IMR-90 (cell line): ENCODE measurements around the gene CPN1.

Experiments used
- CEBPB ChIP-seq: IDR thresholded peaks from 2 replicates; pipeline ENCODE4 v1.6.1; 2012; ENCODE audit warnings: low read depth, low read length, improper control_type of control experiment
- RCOR1 ChIP-seq: IDR thresholded peaks from 2 replicates; pipeline ENCODE4 v1.6.1; 2012; ENCODE audit warnings: mild to moderate bottlenecking, low read length, improper control_type of control experiment; ENCODE audit not compliant: insufficient replicate concordance
- TF ChIP-seq, protein P1 (sequence below): conservative IDR thresholded peaks from 2 replicates; pipeline ENCODE4 v1.5.1; 2012; ENCODE audit warnings: mild to moderate bottlenecking, low read depth, low read length, improper control_type of control experiment

- TF ChIP-seq, protein P1, sequence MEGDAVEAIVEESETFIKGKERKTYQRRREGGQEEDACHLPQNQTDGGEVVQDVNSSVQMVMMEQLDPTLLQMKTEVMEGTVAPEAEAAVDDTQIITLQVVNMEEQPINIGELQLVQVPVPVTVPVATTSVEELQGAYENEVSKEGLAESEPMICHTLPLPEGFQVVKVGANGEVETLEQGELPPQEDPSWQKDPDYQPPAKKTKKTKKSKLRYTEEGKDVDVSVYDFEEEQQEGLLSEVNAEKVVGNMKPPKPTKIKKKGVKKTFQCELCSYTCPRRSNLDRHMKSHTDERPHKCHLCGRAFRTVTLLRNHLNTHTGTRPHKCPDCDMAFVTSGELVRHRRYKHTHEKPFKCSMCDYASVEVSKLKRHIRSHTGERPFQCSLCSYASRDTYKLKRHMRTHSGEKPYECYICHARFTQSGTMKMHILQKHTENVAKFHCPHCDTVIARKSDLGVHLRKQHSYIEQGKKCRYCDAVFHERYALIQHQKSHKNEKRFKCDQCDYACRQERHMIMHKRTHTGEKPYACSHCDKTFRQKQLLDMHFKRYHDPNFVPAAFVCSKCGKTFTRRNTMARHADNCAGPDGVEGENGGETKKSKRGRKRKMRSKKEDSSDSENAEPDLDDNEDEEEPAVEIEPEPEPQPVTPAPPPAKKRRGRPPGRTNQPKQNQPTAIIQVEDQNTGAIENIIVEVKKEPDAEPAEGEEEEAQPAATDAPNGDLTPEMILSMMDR: no peak
- no peak for TF ChIP-seq CEBPB
- no peak for TF ChIP-seq RCOR1
These were observed 33.5 kb upstream of the CPN1 start for GRCh38 chr10:100114976-100115770.
